Right lobe of liver (tissue), 4 donors: ENCODE data around the gene ST7.

ENCODE experiments used
- POLR2A ChIP-seq: fragments of 450-650 bp; IDR thresholded peaks from one replicate; pipeline ENCODE4 v1.6.1; 2017; ENCODE audit warnings: antibody characterized with exemption, mild to moderate bottlenecking
- TF ChIP-seq, protein P1 (sequence below), 4 donors: fragments of 200-600 bp in 3 of 4; fragments of 450-650 bp in 1 of 4; IDR thresholded peaks; one replicate each; pipeline versions ENCODE4 v1.5.1 to v1.8.0; 2016 to 2022; ENCODE audit warnings: antibody characterized with exemption in 4 of 4, mild to moderate bottlenecking in 2 of 4
- donor health status: DM: no; HTN: no; CAD: no.
- donor health status: DM: no; HTN: no; CAD: no.
- donor health status: DM: no; HTN: yes; CAD: no.

DNA sequence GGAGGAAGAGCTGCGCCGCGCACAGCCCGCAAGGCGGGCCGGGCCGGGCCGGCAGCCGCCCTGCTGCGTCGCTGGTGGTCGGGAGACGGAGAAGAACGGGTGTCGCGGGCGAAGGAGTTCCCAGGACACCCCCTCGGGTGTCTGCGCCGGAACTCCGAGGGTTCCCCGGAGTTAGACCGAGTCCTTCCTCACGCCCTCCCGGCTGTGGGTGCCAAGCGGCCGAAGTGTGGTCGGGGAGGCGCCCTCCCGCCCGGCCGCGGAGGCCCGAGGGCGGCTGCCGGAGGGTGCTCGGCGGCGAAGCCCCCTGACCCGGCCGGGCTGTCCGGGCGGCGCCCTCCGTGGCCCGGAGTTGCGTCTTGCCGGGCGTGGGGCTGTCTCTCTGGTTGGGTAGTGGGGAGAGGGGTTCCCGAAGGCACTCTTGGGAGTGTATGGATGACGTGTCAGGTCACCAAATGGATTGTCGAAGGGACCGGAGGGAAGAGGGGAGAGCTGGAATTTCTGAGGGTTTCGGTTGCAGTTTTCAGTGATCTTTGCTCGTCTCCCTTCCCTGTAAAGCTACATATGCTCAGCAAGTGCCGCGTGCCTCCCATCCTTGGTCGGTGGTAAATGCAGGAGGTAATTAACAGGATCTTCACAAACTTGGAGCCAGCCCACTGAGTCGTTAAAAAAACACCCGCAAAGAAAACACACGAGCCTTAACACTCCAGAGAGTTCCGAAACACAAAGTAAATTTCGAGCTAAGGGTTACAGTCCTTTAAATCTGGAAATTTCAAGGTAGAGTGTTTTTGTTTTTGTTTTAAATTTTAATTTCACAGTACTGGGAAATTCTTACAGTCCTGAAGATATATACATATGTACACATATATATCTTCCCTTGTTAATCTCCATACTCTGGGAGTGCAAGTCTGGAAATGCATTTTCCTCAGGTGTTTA lies 871 bp downstream of the ST7 start:
- TF ChIP-seq, protein P1, sequence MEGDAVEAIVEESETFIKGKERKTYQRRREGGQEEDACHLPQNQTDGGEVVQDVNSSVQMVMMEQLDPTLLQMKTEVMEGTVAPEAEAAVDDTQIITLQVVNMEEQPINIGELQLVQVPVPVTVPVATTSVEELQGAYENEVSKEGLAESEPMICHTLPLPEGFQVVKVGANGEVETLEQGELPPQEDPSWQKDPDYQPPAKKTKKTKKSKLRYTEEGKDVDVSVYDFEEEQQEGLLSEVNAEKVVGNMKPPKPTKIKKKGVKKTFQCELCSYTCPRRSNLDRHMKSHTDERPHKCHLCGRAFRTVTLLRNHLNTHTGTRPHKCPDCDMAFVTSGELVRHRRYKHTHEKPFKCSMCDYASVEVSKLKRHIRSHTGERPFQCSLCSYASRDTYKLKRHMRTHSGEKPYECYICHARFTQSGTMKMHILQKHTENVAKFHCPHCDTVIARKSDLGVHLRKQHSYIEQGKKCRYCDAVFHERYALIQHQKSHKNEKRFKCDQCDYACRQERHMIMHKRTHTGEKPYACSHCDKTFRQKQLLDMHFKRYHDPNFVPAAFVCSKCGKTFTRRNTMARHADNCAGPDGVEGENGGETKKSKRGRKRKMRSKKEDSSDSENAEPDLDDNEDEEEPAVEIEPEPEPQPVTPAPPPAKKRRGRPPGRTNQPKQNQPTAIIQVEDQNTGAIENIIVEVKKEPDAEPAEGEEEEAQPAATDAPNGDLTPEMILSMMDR (IDR thresholded peaks at IDR 0.05), result no peak
- peak; percentile 79 for TF ChIP-seq POLR2A
